GM06990 (cell line): ENCODE results near the gene METRN.

Experiments used
- DNase-seq: peaks from one replicate; pipeline ENCODE4 v3.0.0-alpha.2; 2011; ENCODE audit not compliant: insufficient read length; ENCODE audit errors: extremely low read depth
- H3K27me3 ChIP-seq: replicated peaks from 2 replicates; pipeline ENCODE4 v1.6.0; 2011; ENCODE audit warnings: low read length; ENCODE audit not compliant: control insufficient read depth, insufficient read depth
- H3K36me3 ChIP-seq: 2 replicates; pipeline ENCODE4 v1.5.1; 2011; ENCODE audit warnings: low read length; ENCODE audit not compliant: control insufficient read depth, insufficient read depth
- H3K4me3 ChIP-seq: replicated peaks from 2 replicates; pipeline ENCODE4 v1.5.1; 2011; ENCODE audit warnings: low read depth, mild to moderate bottlenecking, control low read depth, low read length
- CTCF ChIP-seq: IDR thresholded peaks from 2 replicates; pipeline ENCODE4 v1.5.1; 2011; ENCODE audit warnings: low read length, control low read depth, mild to moderate bottlenecking, inconsistent platforms; ENCODE audit not compliant: insufficient read depth, poor library complexity, severe bottlenecking

The METRN gene

GRCh38 chr16:694863-695354 lies 20.0 kb upstream of the METRN start:
- DNase-seq, result no peak
- TF ChIP-seq CTCF, result no peak
- Histone ChIP-seq H3K27me3 (no peaks in the 10 kb centered on the region; the same call in 1 of the 2 replicates), H3K4me3 (peak overlapping the region; percentile 55), H3K36me3 (no peaks in the 10 kb centered on the region)

GRCh38 chr16:695355-696089 lies 19.4 kb upstream of the METRN start:
- peak; percentile 76 for DNase-seq
- no peak for TF ChIP-seq CTCF
- peak overlapping the region; percentile 61 for H3K4me3 ChIP-seq

GRCh38 chr16:698911-699671 lies 15.8 kb upstream of the METRN start:
- Histone ChIP-seq H3K27me3 (no peaks in the 10 kb centered on the region; the same call in 1 of the 2 replicates), H3K4me3 (no peak overlapping the region)

More at GRCh38 chr16:695355-696089, 19.4 kb upstream of the METRN start:
- Histone ChIP-seq H3K36me3 (no peaks in the 10 kb centered on the region), H3K27me3 (no peaks in the 10 kb centered on the region; the same call in 1 of the 2 replicates)

GRCh38 chr16:700684-701584 lies 14.0 kb upstream of the METRN start:
- H3K36me3 ChIP-seq, result no peaks in the 10 kb centered on the region
- H3K27me3 ChIP-seq, result no peaks in the 10 kb centered on the region; the same call in 1 of the 2 replicates
- TF ChIP-seq CTCF, result no peak
- DNase-seq, result no peak
- no peak overlapping the region for H3K4me3 ChIP-seq

More at GRCh38 chr16:698911-699671, 15.8 kb upstream of the METRN start:
- TF ChIP-seq CTCF, result no peak
- H3K36me3 ChIP-seq, result no peaks in the 10 kb centered on the region
- no peak for DNase-seq

GRCh38 chr16:702341-702740 lies 12.6 kb upstream of the METRN start:
- DNase-seq, result no peak
- H3K4me3 ChIP-seq, result no peak overlapping the region
- TF ChIP-seq CTCF, result no peak
- H3K36me3 ChIP-seq, result no peaks in the 10 kb centered on the region
- no peaks in the 10 kb centered on the region; the same call in 1 of the 2 replicates for H3K27me3 ChIP-seq
